HepG2 (cell line): ENCODE data around the gene HOTAIR. TPM values are rescaled to one million over a fixed set of nuclear protein-coding genes. Genes with fewer than 3 reads are reported as not detected.

Experiments
- ATF1 ChIP-seq: IDR thresholded peaks from 2 replicates; pipeline ENCODE4 v1.6.1; 2016; ENCODE audit warnings: mild to moderate bottlenecking, control low read depth
- ESRRA ChIP-seq: sonication (generic); formaldehyde crosslinking; IDR thresholded peaks from 2 replicates; pipeline ENCODE4 v1.5.1; 2020; ENCODE audit warnings: mild to moderate bottlenecking, low read depth, missing genetic modification reagents
- JUN ChIP-seq: sonication (generic); formaldehyde crosslinking; IDR thresholded peaks from 2 replicates; pipeline ENCODE4 v1.4.0; 2020; ENCODE audit warnings: mild to moderate bottlenecking, missing genetic modification reagents
- KDM4B ChIP-seq: sonication (generic); formaldehyde crosslinking; IDR thresholded peaks from 2 replicates; pipeline ENCODE4 v1.4.0; 2020; ENCODE audit warnings: missing genetic modification reagents
- KIAA2018 ChIP-seq: sonication (generic); formaldehyde crosslinking; IDR thresholded peaks from 2 replicates; pipeline ENCODE4 v1.5.0; 2020; ENCODE audit warnings: mild to moderate bottlenecking, missing genetic modification reagents, borderline replicate concordance
- PLRG1 ChIP-seq: fragments of 450-650 bp; conservative IDR thresholded peaks from 2 replicates; pipeline ENCODE4 v1.6.1; 2016
- TBX3 ChIP-seq: fragments of 450-650 bp; IDR thresholded peaks from 2 replicates; pipeline ENCODE4 v1.6.1; 2017; ENCODE audit warnings: antibody characterized with exemption, mild to moderate bottlenecking, inconsistent platforms, borderline replicate concordance
- THRA ChIP-seq: sonication (generic); formaldehyde crosslinking; IDR thresholded peaks from 2 replicates; pipeline ENCODE4 v1.4.0; 2020; ENCODE audit warnings: missing genetic modification reagents, borderline replicate concordance
- ZNF10 ChIP-seq: sonication (generic); formaldehyde crosslinking; IDR thresholded peaks from 2 replicates; pipeline ENCODE4 v1.4.0; 2020; ENCODE audit warnings: mild to moderate bottlenecking, low read depth, missing genetic modification reagents, borderline replicate concordance
- ZNF263 ChIP-seq: sonication (generic); formaldehyde crosslinking; IDR thresholded peaks from 2 replicates; pipeline ENCODE4 v1.4.0; 2020; ENCODE audit warnings: missing genetic modification reagents
- ZNF281 ChIP-seq: sonication (generic); formaldehyde crosslinking; IDR thresholded peaks from 2 replicates; pipeline ENCODE4 v1.4.0; 2020; ENCODE audit warnings: missing genetic modification reagents, borderline replicate concordance
- ZSCAN31 ChIP-seq: sonication (generic); formaldehyde crosslinking; IDR thresholded peaks from 2 replicates; pipeline ENCODE4 v1.5.0; 2020; ENCODE audit warnings: low read depth, mild to moderate bottlenecking, missing genetic modification reagents
- polyA plus RNA-seq, 8 experiments: library from polyadenylated mRNA; depleted of rRNA in 3 of 8; stranded (reverse) in 7 of 8; unstranded in 1 of 8; fragments of >200 nt; fragmentation: Illumina TruSeq in 4 of 8; extraction: Trizol in 4 of 8; gene quantifications; 2 replicates each; pipeline versions ENCODE4 v1.2.1 to v1.2.3, GENCODE V29; 2011 to 2016; ENCODE audit warnings: low read depth in 4 of 8, missing spikeins in 1 of 8, mixed read lengths in 1 of 8; ENCODE audit not compliant: insufficient read depth in 1 of 8
- total RNA-seq, 5 experiments: library from RNA; depleted of rRNA; stranded (reverse); fragments of >200 nt; fragmentation: Illumina TruSeq; extraction: Trizol; gene quantifications; 2 replicates each; pipeline ENCODE4 v1.2.3, GENCODE V29; 2016; ENCODE audit warnings: low read depth in 1 of 5
- TF ChIP-seq, protein P1 (sequence below): sonication (generic); formaldehyde crosslinking; IDR thresholded peaks from 2 replicates; pipeline ENCODE4 v1.4.0; 2020; ENCODE audit warnings: missing genetic modification reagents
- TF ChIP-seq, protein P2 (sequence below): sonication (generic); formaldehyde crosslinking; IDR thresholded peaks from 2 replicates; pipeline ENCODE4 v1.4.0; 2020; ENCODE audit warnings: missing genetic modification reagents

Gene HOTAIR
- total and polyA plus RNA-seq, 2 of the 13 experiments (the other 11 are each of a cell fraction or from before 2014, with no cell fraction given), result not detected

GRCh38 chr12:54000116-54001114 lies 25.7 kb upstream of the HOTAIR start, which contains the start of gene HOXC9 (continued):
- TF ChIP-seq ZNF263 (CRISPR knock-in tag) (0 out of 2 replicates have a peak, but pooled peaks have one; percentile 22), TBX3 (no peak), JUN (CRISPR knock-in tag) (no peak), ESRRA (CRISPR knock-in tag) (no peak), KIAA2018 (CRISPR knock-in tag) (no peak), ZNF281 (CRISPR knock-in tag) (no peak), THRA (CRISPR knock-in tag) (no peak), ZSCAN31 (0 out of 2 replicates have a peak, but pooled peaks have one; percentile 22), KDM4B (CRISPR knock-in tag) (no peak), PLRG1 (no peak), ATF1 (CRISPR knock-in tag) (no peak), ZNF10 (no peak)
- TF ChIP-seq, protein P1, sequence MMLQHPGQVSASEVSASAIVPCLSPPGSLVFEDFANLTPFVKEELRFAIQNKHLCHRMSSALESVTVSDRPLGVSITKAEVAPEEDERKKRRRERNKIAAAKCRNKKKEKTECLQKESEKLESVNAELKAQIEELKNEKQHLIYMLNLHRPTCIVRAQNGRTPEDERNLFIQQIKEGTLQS, result no peak
- TF ChIP-seq, protein P2, sequence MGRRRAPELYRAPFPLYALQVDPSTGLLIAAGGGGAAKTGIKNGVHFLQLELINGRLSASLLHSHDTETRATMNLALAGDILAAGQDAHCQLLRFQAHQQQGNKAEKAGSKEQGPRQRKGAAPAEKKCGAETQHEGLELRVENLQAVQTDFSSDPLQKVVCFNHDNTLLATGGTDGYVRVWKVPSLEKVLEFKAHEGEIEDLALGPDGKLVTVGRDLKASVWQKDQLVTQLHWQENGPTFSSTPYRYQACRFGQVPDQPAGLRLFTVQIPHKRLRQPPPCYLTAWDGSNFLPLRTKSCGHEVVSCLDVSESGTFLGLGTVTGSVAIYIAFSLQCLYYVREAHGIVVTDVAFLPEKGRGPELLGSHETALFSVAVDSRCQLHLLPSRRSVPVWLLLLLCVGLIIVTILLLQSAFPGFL (CRISPR knock-in tag), result no peak
